Fibroblast of the aortic adventitia (primary cell): ENCODE results near the gene NECAB3. TPM values are rescaled to one million over a fixed set of nuclear protein-coding genes. Genes with fewer than 3 reads are reported as not detected.

ENCODE experiments used
- DNase-seq: peaks from one replicate; pipeline ENCODE4 v3.0.0-alpha.2; 2010; ENCODE audit warnings: low read depth
- H3K4me3 ChIP-seq: 2 replicates; pipeline ENCODE4 v1.5.1; 2011; ENCODE audit warnings: low read depth, mild to moderate bottlenecking, control low read depth, low read length, moderate library complexity
- CTCF ChIP-seq: IDR thresholded peaks from 2 replicates; pipeline ENCODE4 v1.5.1; 2011; ENCODE audit warnings: mild to moderate bottlenecking, low read length, control low read depth, inconsistent platforms; ENCODE audit not compliant: insufficient read depth
- total RNA-seq: library from RNA; depleted of rRNA; stranded (reverse); fragments of >200 nt; gene quantifications from 2 replicates; pipeline ENCODE4 v1.2.3, GENCODE V29; 2012; ENCODE audit warnings: low replicate concordance

NECAB3 gene
- total RNA-seq, 1 donor, result 17.6 TPM

DNA sequence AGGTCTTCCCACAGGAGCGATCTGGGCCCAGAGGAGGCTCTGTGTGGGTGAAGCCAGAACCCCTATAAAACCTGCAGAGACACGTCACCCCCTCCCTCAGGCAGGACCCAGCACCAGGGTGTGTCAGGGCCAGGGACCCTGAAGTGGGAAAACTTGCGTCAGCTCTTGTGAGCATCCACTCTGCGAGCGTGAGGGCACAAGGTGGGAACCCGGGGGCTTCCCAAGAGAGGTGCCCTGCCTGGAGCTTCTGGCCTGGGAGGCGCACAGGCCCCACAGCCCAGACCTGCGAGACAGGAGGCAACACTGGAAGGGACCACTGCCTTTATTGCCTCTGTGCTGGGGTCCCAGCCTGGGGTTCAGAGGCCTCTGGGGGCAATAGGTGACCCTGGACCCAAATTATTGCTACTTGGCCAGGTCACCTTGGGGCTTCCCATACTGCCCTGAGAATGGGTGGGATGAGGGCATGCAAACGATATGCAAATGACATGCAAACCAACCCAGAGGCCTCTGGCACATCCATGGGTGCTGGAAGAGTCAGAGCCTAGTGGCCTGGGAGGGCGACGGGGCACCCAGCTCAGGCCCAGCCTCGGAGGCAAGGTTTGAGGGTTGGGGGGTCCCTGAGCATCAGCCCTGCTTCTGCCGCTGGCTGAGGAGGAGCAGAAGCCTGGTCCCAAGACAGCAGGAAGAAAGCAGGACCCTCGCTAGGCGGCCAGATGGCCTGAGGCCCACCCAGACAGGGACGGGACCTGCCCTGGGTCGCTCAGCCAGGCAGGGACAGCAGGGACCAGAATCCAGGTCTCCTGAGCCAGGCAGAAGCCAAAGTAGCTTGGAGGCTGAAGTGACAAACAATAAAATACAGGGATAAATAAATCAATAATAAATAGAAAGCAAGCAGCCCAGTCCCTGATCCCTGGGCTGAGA lies 17.2 kb downstream of the NECAB3 start:
- H3K4me3 ChIP-seq, result no peak overlapping the region
- no peak for DNase-seq
- no peak for TF ChIP-seq CTCF

DNA sequence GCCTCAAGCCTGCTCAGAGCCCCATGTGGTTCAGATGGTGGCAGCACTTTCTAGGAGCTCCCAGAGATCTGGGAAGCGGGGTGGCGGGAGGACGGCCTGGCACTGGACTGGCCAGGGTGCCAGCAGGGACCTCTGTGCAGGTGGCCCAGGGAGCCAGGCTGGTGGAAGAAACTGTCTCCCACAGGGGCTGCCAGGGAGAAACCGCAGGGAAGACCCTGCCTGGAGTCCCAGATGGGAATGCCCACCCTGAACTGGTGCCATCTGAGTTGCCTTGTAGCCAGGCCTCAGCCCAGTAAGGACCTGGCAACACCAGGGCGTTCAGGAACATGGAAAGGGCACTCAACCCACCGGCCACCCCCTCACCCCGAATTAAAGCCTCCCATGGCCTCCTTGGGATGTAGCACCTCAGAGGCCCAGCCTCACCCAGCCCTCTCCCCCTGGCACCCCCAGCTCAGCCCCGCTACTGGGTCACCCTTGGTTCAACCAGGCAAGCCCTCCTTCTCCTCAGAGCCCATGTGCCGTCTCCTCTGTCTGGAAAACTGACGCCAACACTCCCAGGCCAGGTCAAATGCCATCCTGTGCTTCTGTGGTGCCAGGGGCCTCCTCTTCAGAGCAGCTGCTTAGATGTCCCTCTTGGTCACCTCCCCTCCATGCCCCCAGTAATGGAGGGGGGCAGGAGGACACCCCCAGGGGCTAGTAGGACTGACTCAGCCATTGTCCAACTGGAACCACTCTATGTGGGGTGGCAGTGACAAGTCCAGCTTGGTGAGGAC lies 18.0 kb downstream of the NECAB3 start:
- DNase-seq, result no peak
- H3K4me3 ChIP-seq, result no peak overlapping the region
- no peak for TF ChIP-seq CTCF

DNA sequence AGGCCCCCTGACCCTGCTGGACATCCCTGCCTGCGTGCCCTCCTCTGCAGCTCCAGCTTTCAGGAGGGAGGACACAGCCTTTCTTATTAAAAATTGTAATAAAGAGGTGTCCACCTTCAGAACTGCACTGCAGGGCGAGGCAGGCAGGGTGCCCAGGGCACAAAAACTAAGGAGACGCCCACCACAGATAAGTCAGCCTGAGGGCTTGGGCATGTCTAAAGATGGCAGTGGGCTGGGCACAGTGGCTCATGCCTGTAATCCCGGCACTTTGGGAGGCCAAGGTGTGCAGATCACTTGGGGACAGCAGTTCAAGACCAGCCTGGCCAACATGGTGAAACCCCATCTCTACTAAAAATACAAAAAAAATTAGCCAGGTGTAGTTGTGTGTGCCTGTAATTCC lies 19.1 kb downstream of the NECAB3 start:
- DNase-seq, result no peak
- TF ChIP-seq CTCF, result no peak
- H3K4me3 ChIP-seq, result no peak overlapping the region

DNA sequence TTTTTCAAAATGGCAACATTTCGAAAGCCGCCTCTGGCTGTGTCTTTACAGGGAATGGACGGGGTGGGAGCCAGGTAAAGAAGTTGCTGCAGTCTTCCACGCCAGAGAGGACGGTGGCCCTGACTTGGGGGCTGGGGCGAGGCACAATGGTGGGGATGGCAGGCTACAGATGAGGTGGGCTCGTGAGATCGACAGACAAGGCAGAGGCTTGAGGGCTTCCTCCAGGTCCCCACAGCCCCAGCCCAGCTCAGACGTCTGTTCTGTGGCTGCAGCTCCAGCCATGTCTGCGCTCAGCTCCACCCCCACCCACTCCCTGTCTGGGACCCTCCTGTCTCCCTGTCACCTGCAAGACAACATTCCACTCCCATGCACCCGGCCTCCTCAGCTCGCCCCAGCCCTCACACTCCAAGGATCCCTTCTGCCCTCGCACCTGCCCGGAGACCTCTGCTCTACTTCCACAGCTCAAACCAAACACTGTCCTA lies 19.5 kb downstream of the NECAB3 start:
- H3K4me3 ChIP-seq, result no peak overlapping the region
- no peak for TF ChIP-seq CTCF
- no peak for DNase-seq

- no peak overlapping the region for H3K4me3 ChIP-seq
- no peak for DNase-seq
Measured at GRCh38 chr20:33653900-33654596, 20.2 kb downstream of the NECAB3 start.

More at GRCh38 chr20:33653900-33654596, 20.2 kb downstream of the NECAB3 start:
- TF ChIP-seq CTCF, result no peak
